ENCODE measurements around the gene IRX6. TPM values are rescaled to one million over a fixed set of nuclear protein-coding genes. Genes with fewer than 3 reads are reported as not detected.

Gene IRX6
- total RNA-seq, 1 donor from 2014 or later, result 0.49 TPM

DNA sequence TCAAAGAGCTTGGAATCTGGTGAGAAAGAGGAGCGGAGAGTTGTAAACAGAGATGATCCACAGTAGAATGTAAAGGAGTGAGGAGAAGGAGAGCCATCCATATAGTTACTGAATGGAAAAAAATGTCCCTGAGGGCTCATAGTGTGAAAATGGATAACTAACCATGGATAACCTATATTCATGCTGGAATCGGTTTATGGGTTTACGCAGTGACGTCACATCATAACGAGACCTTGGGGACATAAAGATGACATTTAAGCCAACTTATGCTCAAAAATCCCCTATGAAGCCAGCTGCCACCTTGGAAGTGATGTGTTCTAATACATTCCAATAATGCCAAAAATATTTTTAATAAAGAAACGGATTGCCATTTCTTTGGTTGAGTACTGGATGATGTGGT lies 22.5 kb downstream of the IRX6 start:
- H3K9me3 ChIP-seq, result no peaks in the 10 kb centered on the region
- TF ChIP-seq, protein P1, sequence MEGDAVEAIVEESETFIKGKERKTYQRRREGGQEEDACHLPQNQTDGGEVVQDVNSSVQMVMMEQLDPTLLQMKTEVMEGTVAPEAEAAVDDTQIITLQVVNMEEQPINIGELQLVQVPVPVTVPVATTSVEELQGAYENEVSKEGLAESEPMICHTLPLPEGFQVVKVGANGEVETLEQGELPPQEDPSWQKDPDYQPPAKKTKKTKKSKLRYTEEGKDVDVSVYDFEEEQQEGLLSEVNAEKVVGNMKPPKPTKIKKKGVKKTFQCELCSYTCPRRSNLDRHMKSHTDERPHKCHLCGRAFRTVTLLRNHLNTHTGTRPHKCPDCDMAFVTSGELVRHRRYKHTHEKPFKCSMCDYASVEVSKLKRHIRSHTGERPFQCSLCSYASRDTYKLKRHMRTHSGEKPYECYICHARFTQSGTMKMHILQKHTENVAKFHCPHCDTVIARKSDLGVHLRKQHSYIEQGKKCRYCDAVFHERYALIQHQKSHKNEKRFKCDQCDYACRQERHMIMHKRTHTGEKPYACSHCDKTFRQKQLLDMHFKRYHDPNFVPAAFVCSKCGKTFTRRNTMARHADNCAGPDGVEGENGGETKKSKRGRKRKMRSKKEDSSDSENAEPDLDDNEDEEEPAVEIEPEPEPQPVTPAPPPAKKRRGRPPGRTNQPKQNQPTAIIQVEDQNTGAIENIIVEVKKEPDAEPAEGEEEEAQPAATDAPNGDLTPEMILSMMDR (IDR thresholded peaks at IDR 0.05), result no peak
- no peak for TF ChIP-seq POLR2AphosphoS5 (IDR thresholded peaks at IDR 0.05; ENCODE audit: insufficient read depth in 1 of 2, low read depth in 1 of 2)
- no peak for TF ChIP-seq POLR2A (IDR thresholded peaks at IDR 0.05)
- no peaks in the 10 kb centered on the region for H3K27me3 ChIP-seq
- intact Hi-C loops (cut with DNase I), result no loop called here
- no peak overlapping the region for H3K27ac ChIP-seq
- H3K4me1 ChIP-seq, result no peaks in the 10 kb centered on the region
- no peak for DNase-seq (ENCODE audit: extremely low spot score in 2 of 2)
- H3K36me3 ChIP-seq, result no peaks in the 10 kb centered on the region
- no peak overlapping the region for H3K4me3 ChIP-seq

DNA sequence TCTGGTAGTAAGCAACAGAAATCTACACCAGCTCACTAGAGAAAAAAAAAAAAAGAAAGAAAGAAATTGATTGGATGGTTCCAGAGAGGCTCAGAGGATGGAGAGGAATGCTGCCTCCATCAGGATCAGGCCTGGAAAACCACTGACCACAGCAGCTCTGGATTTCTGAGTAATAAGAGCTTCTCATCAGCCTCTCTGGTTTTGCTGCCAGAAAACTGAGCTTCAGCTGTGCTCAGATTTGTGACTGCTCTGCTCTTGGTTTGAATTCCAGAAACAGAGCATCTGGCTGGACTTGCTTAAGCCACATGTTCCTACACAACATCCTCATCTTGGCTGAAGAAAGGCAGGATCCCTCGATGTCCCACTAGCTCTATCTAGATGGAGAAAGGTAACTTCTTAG lies 25.9 kb downstream of the IRX6 start:
- DNase-seq (ENCODE audit: extremely low spot score in 2 of 2), result no peak
- Histone ChIP-seq H3K4me1 (no peaks in the 10 kb centered on the region), H3K27ac (no peak overlapping the region), H3K27me3 (no peaks in the 10 kb centered on the region), H3K9me3 (no peaks in the 10 kb centered on the region), H3K4me3 (no peak overlapping the region), H3K36me3 (no peaks in the 10 kb centered on the region)
- TF ChIP-seq POLR2A (IDR thresholded peaks at IDR 0.05) (no peak), POLR2AphosphoS5 (IDR thresholded peaks at IDR 0.05; ENCODE audit: insufficient read depth in 1 of 2, low read depth in 1 of 2) (no peak)
- TF ChIP-seq, protein P1 (IDR thresholded peaks at IDR 0.05), result no peak
- intact Hi-C loops (cut with DNase I), result no loop called here

DNA sequence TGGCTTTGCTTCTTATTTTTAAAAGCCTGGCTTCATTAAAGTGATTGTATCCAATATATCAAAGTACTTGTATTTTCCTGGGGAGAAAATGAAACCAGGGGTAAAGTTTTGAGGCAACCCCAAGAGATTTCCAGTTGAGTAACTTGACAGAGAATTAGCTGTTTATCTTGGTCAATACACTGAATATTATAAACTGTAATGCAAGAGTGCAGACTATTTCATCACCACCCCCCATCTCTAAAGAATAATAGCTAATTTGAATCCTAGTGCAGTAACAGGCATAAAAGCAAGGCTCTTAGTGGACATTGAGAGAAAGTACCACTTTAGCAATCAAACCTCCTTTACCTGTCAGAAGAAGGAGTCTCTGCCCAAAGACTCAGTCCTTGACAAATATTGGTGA lies 27.0 kb downstream of the IRX6 start:
- Histone ChIP-seq H3K4me1 (no peaks in the 10 kb centered on the region), H3K27ac (no peak overlapping the region), H3K27me3 (no peaks in the 10 kb centered on the region), H3K9me3 (no peaks in the 10 kb centered on the region), H3K4me3 (no peak overlapping the region), H3K36me3 (no peaks in the 10 kb centered on the region)
- intact Hi-C loops (cut with DNase I), result no loop called here
- no peak for DNase-seq (ENCODE audit: extremely low spot score in 2 of 2)
- TF ChIP-seq POLR2A (IDR thresholded peaks at IDR 0.05) (no peak), POLR2AphosphoS5 (IDR thresholded peaks at IDR 0.05; ENCODE audit: insufficient read depth in 1 of 2, low read depth in 1 of 2) (no peak)
- TF ChIP-seq, protein P1 (IDR thresholded peaks at IDR 0.05), result no peak

DNA sequence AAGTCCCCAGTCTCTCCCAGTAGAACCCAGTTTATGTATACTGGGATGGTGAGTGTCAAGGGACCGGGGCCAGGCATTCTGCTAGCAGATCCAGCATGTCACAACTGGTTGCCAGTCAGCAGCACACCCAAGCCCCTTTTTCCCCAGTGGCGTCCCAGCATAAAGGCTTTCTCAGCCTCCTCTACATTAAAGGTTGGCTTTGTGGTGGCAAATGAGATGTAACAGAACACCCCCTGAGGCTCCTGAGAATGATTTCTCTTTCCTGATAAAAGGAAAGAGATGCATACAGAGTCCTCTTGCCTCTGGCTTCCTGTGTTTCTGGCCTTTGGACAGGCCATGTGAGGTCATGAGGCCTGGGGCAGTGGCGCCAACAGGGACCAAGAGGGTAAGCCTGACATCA lies 27.9 kb downstream of the IRX6 start:
- TF ChIP-seq POLR2A (IDR thresholded peaks at IDR 0.05) (no peak), POLR2AphosphoS5 (IDR thresholded peaks at IDR 0.05; ENCODE audit: insufficient read depth in 1 of 2, low read depth in 1 of 2) (no peak)
- TF ChIP-seq, protein P1 (IDR thresholded peaks at IDR 0.05), result no peak
- Histone ChIP-seq H3K27me3 (no peaks in the 10 kb centered on the region), H3K27ac (no peak overlapping the region), H3K4me1 (no peaks in the 10 kb centered on the region), H3K9me3 (no peaks in the 10 kb centered on the region), H3K36me3 (no peaks in the 10 kb centered on the region), H3K4me3 (no peak overlapping the region)
- DNase-seq (ENCODE audit: extremely low spot score in 2 of 2), result no peak
- intact Hi-C loops (cut with DNase I), result no loop called here

DNA sequence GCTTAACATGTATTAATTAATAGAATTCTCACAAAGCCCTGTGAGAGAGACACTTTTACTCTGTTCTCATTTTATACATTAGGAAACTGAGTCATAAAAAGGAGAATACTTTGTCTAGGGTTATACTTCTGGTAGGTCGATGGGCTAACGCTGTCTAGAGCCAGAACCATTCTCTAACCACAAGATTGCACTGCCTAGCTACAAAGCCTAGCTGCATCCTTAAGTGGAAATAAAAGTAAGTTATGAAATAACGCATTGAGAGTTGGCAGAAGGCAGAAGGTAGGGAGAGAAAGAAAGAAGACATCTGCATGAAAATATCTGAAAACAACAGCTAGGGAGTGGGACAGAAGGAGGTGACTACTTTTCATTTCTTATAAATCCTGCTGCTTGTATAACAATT lies 33.2 kb downstream of the IRX6 start:
- H3K27ac ChIP-seq, result no peak overlapping the region
- DNase-seq (ENCODE audit: extremely low spot score in 2 of 2), result no peak
- intact Hi-C loops (cut with DNase I), result no loop called here
- no peak for TF ChIP-seq POLR2AphosphoS5 (IDR thresholded peaks at IDR 0.05; ENCODE audit: insufficient read depth in 1 of 2, low read depth in 1 of 2)
- TF ChIP-seq, protein P1 (IDR thresholded peaks at IDR 0.05), result no peak
- no peak for TF ChIP-seq POLR2A (IDR thresholded peaks at IDR 0.05)
- no peak overlapping the region for H3K4me3 ChIP-seq
- no peaks in the 10 kb centered on the region for H3K36me3 ChIP-seq
- no peaks in the 10 kb centered on the region for H3K9me3 ChIP-seq
- no peaks in the 10 kb centered on the region for H3K4me1 ChIP-seq
- H3K27me3 ChIP-seq, result no peaks in the 10 kb centered on the region

Data from vagina (tissue), 2 donors.